NOMO-1 treated with DMSO at 0.1 percent for 48 hours (cell line): ENCODE results near the gene PACSIN2.
"Not testable (repeated sequence)": the region's sequence is repeated elsewhere in the genome, so short reads cannot be mapped to it uniquely, and the experiment has no call there.

Experiments
- DNase-seq: peaks from one replicate; lab custom pipeline; 2025; ENCODE audit not compliant: unreplicated experiment; lab: John Stamatoyannopoulos, UW

PACSIN2 gene

GRCh38 chr22:42992886-42993479 is 22.0 kb downstream of the PACSIN2 start:
- DNase-seq: no peak

GRCh38 chr22:42992092-42992491 is 22.9 kb downstream of the PACSIN2 start:
- DNase-seq: no peak

- DNase-seq: no peak
Observed at GRCh38 chr22:42991010-42991651, 23.8 kb downstream of the PACSIN2 start.

GRCh38 chr22:42990131-42990838 is 24.7 kb downstream of the PACSIN2 start:
- peak; percentile 43 for DNase-seq

- no peak for DNase-seq
Observed at GRCh38 chr22:42986115-42986514, 28.8 kb downstream of the PACSIN2 start.

- DNase-seq: no peak
Observed at GRCh38 chr22:42985531-42985905, 29.4 kb downstream of the PACSIN2 start.

- DNase-seq: no peak
Observed at GRCh38 chr22:42984814-42985530, 30.0 kb downstream of the PACSIN2 start.

- DNase-seq: no peak
Observed at GRCh38 chr22:42984397-42984796, 30.6 kb downstream of the PACSIN2 start.

- DNase-seq: no peak
Observed at GRCh38 chr22:42983470-42983869, 31.5 kb downstream of the PACSIN2 start.

- no peak for DNase-seq
Observed at GRCh38 chr22:42979606-42980005, 35.3 kb downstream of the PACSIN2 start.

GRCh38 chr22:42978453-42979103 is 36.4 kb downstream of the PACSIN2 start:
- DNase-seq: no peak

GRCh38 chr22:42977569-42977968 is 37.4 kb downstream of the PACSIN2 start:
- DNase-seq: peak; percentile 78

- no peak for DNase-seq
Observed at GRCh38 chr22:42976217-42976933, 38.6 kb downstream of the PACSIN2 start.

GRCh38 chr22:42974223-42974622 is 40.7 kb downstream of the PACSIN2 start:
- no peak for DNase-seq

GRCh38 chr22:42973536-42973881 is 41.4 kb downstream of the PACSIN2 start:
- no peak for DNase-seq

GRCh38 chr22:42972649-42973535 is 42.1 kb downstream of the PACSIN2 start:
- peak; percentile 62 for DNase-seq

GRCh38 chr22:42971473-42971860 is 43.5 kb downstream of the PACSIN2 start:
- DNase-seq: not testable (repeated sequence)

GRCh38 chr22:42970029-42970428 is 44.9 kb downstream of the PACSIN2 start:
- no peak for DNase-seq

- DNase-seq: no peak
Observed at GRCh38 chr22:42969348-42969975, 45.5 kb downstream of the PACSIN2 start.
